ENCODE data around the gene PCGF3.
"Not testable (repeated sequence)": the region's sequence is repeated elsewhere in the genome, so short reads cannot be mapped to it uniquely, and the experiment has no call there.

PCGF3 gene

DNA sequence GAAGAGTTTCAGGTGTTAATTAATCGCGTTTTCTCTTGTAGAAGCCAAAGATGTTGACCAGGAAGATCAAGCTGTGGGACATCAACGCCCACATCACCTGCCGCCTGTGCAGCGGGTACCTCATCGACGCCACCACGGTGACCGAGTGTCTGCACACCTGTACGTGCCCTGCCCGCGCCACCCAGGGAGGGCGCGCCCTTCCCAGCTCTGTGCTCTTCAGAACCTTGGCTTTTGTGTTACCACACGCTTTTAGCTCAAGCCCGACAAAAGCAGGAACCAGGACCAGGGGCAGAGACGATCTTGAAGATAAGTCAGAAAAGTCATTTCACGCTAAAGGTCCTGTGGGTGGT, 28.0 kb downstream of the PCGF3 start:
- DNase-seq (ENCODE audit: low spot score), result no peak
- TF ChIP-seq, protein P1, sequence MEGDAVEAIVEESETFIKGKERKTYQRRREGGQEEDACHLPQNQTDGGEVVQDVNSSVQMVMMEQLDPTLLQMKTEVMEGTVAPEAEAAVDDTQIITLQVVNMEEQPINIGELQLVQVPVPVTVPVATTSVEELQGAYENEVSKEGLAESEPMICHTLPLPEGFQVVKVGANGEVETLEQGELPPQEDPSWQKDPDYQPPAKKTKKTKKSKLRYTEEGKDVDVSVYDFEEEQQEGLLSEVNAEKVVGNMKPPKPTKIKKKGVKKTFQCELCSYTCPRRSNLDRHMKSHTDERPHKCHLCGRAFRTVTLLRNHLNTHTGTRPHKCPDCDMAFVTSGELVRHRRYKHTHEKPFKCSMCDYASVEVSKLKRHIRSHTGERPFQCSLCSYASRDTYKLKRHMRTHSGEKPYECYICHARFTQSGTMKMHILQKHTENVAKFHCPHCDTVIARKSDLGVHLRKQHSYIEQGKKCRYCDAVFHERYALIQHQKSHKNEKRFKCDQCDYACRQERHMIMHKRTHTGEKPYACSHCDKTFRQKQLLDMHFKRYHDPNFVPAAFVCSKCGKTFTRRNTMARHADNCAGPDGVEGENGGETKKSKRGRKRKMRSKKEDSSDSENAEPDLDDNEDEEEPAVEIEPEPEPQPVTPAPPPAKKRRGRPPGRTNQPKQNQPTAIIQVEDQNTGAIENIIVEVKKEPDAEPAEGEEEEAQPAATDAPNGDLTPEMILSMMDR (IDR thresholded peaks at IDR 0.05; ENCODE audit: extremely low read depth, insufficient read depth, missing control alignments), result no peak
- in situ Hi-C loops (cut with MboI; ENCODE audit: low pct_unique_long_range_greater_than_20kb, low sequenced_read_pairs, unreplicated experiment), result no loop called here

DNA sequence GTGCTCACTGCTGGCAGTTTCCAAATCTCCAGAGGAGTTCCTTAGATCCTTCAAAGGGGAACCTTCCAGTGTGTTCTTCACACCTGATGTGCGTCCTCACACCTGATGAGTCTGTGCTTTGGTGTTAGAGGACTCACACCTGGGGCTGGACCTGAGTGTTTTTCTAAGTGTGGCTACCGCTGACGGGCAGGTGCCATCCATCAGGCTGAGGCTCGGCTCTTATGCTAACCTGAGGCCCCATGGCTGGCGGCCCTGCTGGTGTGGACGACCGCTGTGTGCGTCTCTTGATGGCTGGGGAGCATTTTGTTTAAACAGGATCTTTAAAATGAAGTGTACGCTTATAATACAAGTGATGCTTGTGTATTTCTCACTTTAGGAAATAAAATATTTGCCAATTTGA, 28.4 kb downstream of the PCGF3 start:
- in situ Hi-C loops (cut with MboI; ENCODE audit: low pct_unique_long_range_greater_than_20kb, low sequenced_read_pairs, unreplicated experiment), result no loop called here
- TF ChIP-seq, protein P1 (IDR thresholded peaks at IDR 0.05; ENCODE audit: extremely low read depth, insufficient read depth, missing control alignments), result no peak
- no peak for DNase-seq (ENCODE audit: low spot score)

DNA sequence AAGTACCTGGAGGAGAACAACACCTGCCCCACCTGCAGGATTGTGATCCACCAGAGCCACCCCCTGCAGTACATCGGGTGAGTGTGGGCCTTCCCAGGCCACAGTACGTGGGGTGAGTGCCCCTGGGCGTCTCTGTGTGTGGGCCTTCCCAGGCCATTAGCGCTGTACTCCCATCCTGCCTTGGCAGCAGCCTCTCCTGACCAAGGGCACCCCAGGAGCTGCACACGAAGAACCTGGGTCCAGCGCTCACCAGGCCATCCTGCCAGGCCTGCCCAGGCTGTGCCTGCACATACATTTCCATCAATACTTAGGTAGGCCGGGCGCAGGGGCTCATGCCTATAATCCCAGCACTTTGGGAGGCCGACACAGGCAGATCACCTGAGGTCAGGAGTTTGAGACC, 29.3 kb downstream of the PCGF3 start:
- in situ Hi-C loops (cut with MboI; ENCODE audit: low pct_unique_long_range_greater_than_20kb, low sequenced_read_pairs, unreplicated experiment), result no loop called here
- TF ChIP-seq, protein P1 (IDR thresholded peaks at IDR 0.05; ENCODE audit: extremely low read depth, insufficient read depth, missing control alignments), result no peak
- DNase-seq (ENCODE audit: low spot score), result no peak

DNA sequence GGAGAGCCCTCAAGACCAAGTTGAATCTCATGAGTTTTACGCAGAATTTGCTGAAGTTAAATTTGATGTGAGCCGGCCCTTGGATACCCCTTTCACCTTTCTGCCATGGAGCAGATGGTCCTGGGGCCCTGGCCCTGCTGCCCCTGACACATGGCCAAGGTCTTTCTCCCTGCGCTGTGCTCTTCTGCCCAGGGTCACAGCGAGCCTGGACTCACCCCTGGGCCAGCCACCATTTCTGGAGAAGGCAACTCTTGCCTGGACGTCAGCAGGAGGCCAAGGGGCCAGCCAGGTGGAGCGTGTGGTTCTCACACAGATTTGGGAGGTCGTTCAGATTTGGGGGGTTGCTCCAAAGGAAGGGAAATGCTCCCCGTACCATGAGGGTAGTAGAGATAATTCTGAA, 30.0 kb downstream of the PCGF3 start:
- DNase-seq (ENCODE audit: low spot score), result no peak
- in situ Hi-C loops (cut with MboI; ENCODE audit: low pct_unique_long_range_greater_than_20kb, low sequenced_read_pairs, unreplicated experiment), result no loop called here
- TF ChIP-seq, protein P1 (IDR thresholded peaks at IDR 0.05; ENCODE audit: extremely low read depth, insufficient read depth, missing control alignments), result no peak

DNA sequence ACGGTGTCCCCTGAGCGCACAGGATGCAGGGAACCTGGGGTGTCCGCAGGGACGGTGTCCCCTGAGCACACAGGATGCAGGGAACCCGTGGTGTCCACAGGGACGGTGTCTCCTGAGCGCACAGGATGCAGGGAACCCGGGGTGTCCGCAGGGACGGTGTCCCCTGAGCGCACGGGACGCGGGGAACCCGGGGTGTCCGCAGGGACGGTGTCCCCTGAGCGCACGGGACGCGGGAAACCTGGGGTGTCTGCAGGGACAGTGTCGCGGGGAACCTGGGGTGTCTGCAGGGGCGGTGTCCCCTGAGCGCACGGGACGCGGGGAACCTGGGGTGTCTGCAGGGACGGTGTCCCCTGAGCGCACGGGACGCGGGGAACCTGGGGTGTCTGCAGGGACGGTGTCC, 30.9 kb downstream of the PCGF3 start:
- DNase-seq (ENCODE audit: low spot score); in situ Hi-C loops (cut with MboI; ENCODE audit: low pct_unique_long_range_greater_than_20kb, low sequenced_read_pairs, unreplicated experiment): not testable (repeated sequence)

DNA sequence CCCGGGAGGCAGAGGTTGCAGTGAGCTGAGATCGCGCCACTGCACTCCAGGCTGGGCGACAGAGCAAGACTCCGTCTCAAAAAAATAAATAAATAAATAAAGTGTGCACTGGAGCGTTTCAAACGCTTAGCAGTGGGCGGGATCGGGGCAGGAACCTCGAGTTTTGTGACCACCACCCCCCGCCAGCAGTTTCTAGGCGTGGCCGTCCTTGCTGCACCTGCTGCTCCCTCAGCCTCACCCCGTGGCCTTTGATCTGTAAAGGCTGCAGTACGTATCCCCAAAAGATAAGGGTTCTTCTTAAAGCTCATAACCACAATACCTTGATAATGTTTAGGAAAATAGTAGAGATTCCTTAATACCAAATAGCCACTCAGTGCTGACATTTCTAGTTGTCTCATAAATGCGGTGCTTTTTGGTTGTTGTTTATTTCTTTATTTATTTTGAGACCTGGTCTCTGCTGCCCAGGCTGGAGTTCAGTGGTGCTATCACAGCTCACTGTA, 33.2 kb downstream of the PCGF3 start:
- DNase-seq (ENCODE audit: low spot score), result no peak
- in situ Hi-C loops (cut with MboI; ENCODE audit: low pct_unique_long_range_greater_than_20kb, low sequenced_read_pairs, unreplicated experiment), result no loop called here
- TF ChIP-seq, protein P1 (IDR thresholded peaks at IDR 0.05; ENCODE audit: extremely low read depth, insufficient read depth, missing control alignments), result no peak

DNA sequence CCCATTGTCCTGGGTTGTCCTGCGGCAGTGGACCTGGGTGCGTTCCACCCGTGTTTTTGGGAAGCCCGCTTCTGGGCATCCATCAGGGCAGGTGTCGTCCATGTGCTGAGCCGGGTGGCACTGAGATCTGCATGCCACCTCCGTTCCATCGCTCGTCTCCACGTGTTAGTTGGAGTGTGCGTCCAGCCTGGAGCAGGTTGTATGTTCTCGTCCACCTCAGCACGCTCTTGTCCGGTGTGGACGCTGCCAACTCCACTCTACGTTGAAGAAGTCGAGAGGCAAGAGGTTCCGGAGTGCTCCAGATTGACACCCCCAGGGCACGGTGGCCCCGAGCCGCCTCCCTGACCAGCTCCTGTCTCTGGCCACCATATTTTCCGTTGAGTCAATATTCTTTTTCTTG, 33.9 kb downstream of the PCGF3 start:
- in situ Hi-C loops (cut with MboI; ENCODE audit: low pct_unique_long_range_greater_than_20kb, low sequenced_read_pairs, unreplicated experiment), result no loop called here
- TF ChIP-seq, protein P1 (IDR thresholded peaks at IDR 0.05; ENCODE audit: extremely low read depth, insufficient read depth, missing control alignments), result no peak
- no peak for DNase-seq (ENCODE audit: low spot score)

All from GM13977 (cell line).